Islet of Langerhans (tissue), 1 donor: ENCODE data around the gene VPS50.

Source experiments
- FAIRE-seq: peaks from one replicate; lab custom pipeline; 2011; peaks lifted over from hg19 to GRCh38; lab: Jason Lieb, UNC

The VPS50 gene

GRCh38 chr7:93231799-93232672, at the start of gene VPS50:
Gene VPS50 (plus strand): TSS chr7:93232366. CDS start chr7:93232468, 102 bp downstream.
- FAIRE-seq, result peak; percentile 94

GRCh38 chr7:93185303-93186027, 46.7 kb upstream of the VPS50 start:
- no peak for FAIRE-seq

GRCh38 chr7:93188870-93189634, 43.1 kb upstream of the VPS50 start:
- FAIRE-seq, result peak; percentile 30

GRCh38 chr7:93194386-93194785, 37.8 kb upstream of the VPS50 start:
- FAIRE-seq, result no peak

GRCh38 chr7:93196336-93196735, 35.8 kb upstream of the VPS50 start:
- no peak for FAIRE-seq

GRCh38 chr7:93198472-93198871, 33.7 kb upstream of the VPS50 start:
- no peak for FAIRE-seq

GRCh38 chr7:93202594-93203250, 29.4 kb upstream of the VPS50 start:
- no peak for FAIRE-seq

- peak; percentile 97 for FAIRE-seq
Measured at GRCh38 chr7:93203496-93203895, 28.7 kb upstream of the VPS50 start.

GRCh38 chr7:93205046-93205445, 27.1 kb upstream of the VPS50 start:
- no peak for FAIRE-seq

GRCh38 chr7:93211228-93211818, 20.8 kb upstream of the VPS50 start:
- FAIRE-seq, result peak; percentile 43

GRCh38 chr7:93212881-93213280, 19.3 kb upstream of the VPS50 start:
- peak; percentile 99 for FAIRE-seq

GRCh38 chr7:93218997-93219827, 13.0 kb upstream of the VPS50 start:
- no peak for FAIRE-seq

GRCh38 chr7:93219868-93220267, 12.3 kb upstream of the VPS50 start:
- FAIRE-seq, result peak; percentile 80

GRCh38 chr7:93226310-93226709, 5.9 kb upstream of the VPS50 start, which contains the start of gene HEPACAM2:
Gene HEPACAM2 (minus strand): TSS chr7:93226469.
- FAIRE-seq, result no peak

- FAIRE-seq, result peak; percentile 99
Measured at GRCh38 chr7:93228302-93228701, 3.9 kb upstream of the VPS50 start.

- FAIRE-seq, result peak; percentile 66
Measured at GRCh38 chr7:93231259-93231658, 907 bp upstream of the VPS50 start.

- no peak for FAIRE-seq
Measured at GRCh38 chr7:93232673-93233018, 480 bp downstream of the VPS50 start.

- FAIRE-seq, result no peak
Measured at GRCh38 chr7:93235541-93235940, 3.4 kb downstream of the VPS50 start.

GRCh38 chr7:93238131-93238530, 6.0 kb downstream of the VPS50 start:
- no peak for FAIRE-seq

GRCh38 chr7:93238748-93239147, 6.6 kb downstream of the VPS50 start:
- no peak for FAIRE-seq

GRCh38 chr7:93239824-93240223, 7.7 kb downstream of the VPS50 start:
- FAIRE-seq, result no peak
